ENCODE measurements around the gene PRSS3.
"Not testable (repeated sequence)": the region's sequence is repeated elsewhere in the genome, so short reads cannot be mapped to it uniquely, and the experiment has no call there.

PRSS3 gene
- 0 to 0.46 (median 0.14) reads per million in 18 experiments for total RNA-seq

DNA sequence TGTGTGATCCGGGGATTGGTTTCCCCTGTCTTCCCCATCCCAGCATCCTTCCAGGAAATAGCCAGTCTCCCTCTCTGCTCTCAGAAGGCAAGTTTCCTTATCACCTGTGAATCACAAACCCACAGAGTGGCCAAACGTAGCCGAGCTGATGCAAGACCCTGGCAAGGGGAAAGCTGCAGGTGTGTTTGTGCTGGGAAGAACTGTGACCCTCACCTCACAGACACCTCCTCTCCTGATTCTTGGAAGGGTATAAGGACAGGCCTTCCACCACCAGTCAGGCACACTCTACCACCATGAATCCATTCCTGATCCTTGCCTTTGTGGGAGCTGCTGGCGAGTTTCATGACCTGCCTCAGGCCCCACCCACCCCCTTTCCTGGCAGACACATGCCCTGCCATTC lies at the start of gene PRSS3:
PRSS3 (plus strand) TSS at position 281 of the 400 bp plus-strand sequence; CDS start at position 294, 13 bp downstream.
- no peak for DNase-seq

DNA sequence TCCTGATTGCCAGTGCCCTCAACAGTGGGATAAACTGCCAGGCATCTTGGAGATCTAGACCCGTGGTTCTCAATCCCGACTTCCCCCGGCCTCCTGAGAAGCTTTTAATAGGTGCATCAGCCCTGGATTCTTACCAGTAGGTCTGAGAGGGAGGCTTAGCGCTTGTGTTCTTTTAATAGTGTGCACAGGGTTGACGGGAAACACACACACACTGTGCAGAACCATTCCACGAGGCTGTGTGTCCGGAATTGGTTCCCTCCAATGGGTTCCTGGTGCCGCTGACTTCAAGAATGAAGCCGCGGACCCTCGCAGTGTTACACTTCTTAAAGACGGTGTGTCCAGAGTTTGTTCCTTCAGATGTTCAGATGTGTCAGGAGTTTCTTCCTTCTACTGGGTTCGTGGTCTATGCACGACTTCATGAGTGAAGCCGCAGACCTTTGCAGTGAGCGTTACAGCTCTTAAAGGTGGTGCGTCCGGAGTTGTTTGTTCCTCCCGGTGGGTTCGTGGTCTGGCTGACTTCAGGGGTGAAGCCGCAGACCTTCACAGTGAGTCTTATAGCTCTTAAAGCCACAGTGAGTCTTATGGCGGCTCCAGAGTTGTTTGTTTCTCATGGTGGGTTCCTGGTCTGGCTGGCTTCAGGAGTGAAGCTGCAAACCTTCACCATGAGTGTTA lies 46.6 kb upstream of the PRSS3 start:
- DNase-seq = no peak

DNA sequence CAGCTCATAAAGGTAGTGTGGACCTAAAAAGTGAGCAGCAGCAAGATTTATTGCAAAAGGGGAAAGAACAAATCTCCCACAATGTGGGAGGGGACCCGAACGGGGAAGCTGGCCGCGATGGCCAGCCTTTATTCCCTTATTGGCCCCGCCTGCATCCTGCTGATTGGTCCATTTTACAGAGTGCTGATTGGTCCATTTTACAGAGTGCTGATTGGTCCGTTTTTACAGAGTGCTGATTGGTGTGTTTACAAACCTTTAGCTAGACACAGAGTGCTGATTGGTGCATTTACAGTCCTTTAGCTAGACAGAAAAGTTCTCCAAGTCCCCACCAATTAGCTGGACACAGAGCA lies 46.1 kb upstream of the PRSS3 start:
- DNase-seq = peak; percentile 43 to 72

DNA sequence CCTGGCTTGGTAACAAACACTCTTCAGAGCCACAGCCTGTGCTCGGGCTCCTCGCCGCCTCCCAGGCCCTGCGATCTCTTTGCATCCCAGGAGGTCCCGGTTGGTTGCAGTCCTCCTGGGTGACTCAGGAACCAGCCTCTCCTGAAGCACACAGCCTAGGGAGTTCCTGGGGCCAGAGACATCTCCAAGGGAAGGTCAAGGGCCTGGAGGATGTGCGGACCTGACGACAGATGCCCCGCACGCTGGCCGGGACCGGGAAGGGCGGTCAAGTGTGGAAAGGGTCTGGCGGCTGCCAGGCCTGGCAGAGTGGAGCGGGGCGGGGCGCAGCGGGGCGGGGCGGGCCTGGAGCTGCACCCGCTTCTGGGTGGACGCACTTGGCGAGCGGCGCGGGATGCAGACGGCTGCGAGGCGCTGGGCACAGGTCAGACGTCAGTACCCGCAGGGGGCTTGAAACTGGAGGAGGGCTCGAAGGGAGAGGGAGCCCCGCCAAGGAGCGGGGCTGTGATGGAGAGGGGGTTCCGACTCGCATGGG lies 45.0 kb upstream of the PRSS3 start:
- DNase-seq = no peak

DNA sequence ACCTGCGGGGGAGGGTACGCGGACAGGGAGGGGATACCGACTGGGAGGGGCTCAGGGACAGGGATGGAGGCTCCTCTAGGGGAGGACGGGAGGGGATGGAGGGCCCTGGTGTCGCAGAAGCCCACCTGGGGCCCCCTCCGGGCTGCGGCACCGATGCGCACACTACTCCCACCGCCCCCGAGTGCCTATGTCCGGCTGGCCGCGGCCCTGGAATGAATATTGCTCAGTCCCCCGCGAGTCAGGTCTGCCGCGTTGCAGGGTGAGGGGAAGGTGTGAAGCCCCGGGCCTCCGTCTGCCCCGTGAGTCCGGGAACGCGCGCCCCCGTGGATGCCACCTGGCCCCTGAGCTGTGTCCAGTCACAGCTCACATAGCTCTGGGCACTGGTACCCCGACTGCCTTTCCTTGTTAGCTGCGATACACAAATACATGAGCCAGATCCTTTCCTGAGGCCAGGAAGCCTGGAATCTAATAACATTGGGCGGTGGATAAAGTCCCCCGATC lies 44.5 kb upstream of the PRSS3 start:
- DNase-seq = no peak

DNA sequence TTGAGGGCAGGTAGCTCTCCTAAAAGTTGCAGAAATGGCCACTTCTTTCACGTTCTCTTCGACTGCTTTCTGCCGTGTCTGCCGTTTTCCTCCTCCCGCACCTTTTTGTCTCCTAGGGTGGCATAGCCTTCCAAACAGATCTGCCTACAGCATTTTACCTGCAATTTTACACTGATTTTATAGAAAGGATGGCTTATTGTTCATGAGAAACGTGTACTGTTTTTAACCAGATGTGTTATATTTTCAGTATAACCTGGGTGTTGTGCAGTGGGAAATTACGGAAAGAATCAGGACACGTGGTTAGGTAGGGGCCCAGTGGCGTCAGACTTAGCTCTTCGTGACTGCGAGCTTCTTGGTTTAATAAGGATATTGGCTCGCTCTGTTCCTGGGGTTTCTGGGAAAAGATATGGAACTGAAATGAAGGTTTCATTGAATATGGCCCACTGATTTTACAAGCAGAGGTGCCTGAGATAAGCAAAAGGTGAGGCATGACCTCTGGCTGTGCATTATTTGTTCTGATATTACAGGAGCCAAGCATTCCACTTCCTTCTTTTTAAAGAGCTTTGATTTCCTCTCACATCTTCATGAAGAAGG lies 43.7 kb upstream of the PRSS3 start:
- no peak for DNase-seq

DNA sequence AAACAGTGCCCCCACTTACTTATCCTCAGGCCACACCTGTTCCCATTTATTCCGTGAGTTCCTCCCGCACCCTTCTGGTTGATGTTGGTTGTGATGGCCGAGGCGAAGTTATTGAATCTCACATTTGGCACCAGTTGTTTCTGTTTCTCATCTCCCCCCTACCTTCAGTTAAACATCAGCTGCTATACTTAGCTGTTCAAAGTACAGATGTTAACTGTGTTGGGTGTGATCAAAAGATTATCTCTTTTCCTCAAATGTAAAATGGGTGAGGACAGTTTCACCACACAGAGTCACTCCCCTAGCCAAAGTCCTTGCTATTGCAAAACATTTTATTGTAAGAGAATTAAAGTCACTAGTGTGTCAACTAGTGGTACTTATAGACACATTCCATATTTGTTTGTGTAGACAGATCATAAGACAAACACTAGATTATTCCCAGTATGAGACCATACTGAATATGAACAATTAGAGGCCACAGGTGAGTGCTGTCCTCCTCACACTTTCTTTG lies 43.2 kb upstream of the PRSS3 start:
- no peak for DNase-seq

DNA sequence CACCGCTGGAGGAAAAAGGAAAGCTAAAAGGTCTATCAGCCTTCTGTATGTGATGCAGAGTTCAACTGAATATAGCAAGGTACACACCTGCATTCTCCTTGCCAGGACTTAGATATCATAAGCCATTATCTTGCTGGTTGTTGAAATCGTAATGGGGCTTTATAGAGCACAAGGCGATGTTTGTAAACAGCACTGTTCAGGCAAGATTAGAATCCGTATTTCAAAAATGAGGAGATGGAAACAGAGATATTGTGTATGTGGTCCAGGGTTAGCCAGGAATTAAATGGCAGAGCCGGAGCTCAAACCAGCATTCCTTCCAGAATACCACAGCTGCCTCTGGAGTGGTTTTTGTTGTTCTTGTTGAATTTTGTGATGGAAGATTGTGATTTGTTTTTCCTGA lies 42.6 kb upstream of the PRSS3 start:
- DNase-seq = not testable (repeated sequence)

DNA sequence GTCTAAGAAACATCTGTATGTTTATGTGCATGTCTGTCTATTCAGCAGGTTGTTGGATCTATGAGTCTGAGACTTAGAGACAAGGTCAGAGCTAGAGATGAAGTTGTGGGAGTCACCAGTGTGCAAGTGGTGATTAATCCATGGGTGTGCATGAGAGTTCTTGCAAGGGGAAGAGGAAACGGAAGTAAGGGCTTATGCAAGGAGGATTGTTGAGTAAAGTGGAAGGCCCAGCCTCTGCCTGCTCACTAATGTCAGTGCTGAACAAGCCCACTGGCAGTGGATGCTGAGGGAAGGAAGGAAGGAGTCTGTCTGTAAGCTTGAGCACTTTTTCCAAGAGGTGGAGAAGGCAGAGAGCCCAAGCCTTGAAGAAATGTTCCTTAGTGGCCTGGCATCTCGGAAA lies 35.7 kb upstream of the PRSS3 start:
- DNase-seq = peak; percentile 93

DNA sequence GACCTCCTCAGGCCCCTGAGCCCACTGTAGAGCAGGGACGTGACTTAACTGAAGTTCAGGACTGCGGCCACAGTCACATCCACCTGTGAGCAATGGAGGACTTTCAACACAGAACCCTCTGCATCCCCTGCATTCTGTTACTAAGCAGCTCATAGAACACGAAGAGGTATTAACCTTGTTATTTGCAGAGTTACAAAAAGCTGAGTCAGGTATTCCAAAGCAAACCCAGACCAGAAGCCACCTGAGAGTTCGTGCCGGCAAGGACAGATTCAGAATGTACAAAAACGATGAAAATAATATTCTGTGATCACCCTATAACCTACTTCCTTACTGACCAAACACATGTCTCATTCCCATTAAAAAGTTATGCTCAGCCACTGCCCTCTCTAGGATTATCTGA lies 33.0 kb upstream of the PRSS3 start:
- DNase-seq = no peak

DNA sequence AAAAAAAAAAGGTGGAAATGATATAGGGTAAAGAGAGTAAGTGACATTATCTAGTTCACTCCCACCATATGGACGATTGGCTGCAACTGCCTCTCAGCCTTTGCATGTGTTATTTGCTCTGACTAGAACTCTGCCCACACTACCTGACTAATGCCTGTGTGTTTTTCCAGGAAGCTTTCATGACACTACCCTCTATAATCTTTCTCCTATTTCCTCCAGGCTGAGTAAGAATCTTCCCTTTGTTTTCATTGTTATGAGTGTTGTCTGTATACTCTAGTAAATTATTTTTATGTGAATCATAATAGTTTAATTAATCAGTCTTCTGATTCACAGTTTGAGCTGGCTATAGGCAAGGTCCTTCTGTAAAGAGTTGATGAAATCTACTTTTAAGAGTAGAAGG lies 31.7 kb upstream of the PRSS3 start:
- DNase-seq = peak in 1 of 2 donors; percentile 28

DNA sequence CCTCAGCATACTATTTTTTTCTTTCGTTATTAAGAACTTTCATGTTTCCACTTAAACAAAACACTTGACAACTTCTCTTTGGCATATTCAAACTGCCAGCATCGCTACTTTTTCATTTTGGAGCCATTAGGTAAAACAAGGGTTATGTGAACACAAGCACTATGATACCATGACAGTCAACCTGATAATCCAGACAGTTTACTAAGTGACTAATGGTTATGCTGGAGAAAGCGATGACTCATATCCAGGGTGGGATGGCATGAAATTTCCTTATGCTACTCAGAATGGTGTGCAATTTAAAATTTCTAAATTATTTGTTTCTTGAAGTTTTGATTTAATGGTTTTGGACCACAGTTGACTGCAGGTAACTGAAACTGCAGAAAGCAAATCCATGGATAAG lies 29.9 kb upstream of the PRSS3 start:
- peak in 1 of 2 donors; percentile 21 for DNase-seq

DNA sequence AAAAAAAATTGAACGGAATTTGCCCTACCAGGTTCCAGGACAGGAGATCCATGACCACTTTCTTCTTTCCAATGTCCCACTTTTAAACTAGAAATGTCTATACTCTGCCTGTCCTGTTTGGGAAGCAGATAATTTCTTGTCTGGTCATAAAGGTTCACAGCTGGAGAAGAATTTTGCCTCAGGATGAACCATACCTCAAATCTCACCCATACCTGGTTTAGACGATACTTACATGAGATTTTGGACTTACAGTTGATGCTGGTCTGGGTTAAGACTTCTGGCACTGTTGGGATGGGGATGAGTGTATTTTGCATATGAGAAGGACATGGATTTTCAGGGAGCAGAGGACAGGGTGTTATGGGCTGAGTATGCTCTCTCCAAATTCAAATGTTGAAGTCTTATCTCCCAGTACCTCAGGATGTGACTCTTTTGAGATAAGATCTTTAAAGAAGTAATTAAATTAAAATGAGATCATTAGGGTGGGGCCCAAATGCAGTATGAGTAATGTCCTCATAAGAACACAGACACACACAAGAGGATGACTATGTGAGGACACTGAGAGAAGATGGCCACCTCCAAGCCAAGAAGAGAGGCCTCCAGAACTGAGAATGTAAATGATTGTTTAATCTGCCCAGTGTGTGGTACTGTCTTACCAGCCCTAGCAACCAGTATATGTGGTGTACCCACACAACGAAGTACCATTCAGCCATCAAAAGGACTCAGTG lies 25.0 kb upstream of the PRSS3 start:
- not testable (repeated sequence) for DNase-seq

DNA sequence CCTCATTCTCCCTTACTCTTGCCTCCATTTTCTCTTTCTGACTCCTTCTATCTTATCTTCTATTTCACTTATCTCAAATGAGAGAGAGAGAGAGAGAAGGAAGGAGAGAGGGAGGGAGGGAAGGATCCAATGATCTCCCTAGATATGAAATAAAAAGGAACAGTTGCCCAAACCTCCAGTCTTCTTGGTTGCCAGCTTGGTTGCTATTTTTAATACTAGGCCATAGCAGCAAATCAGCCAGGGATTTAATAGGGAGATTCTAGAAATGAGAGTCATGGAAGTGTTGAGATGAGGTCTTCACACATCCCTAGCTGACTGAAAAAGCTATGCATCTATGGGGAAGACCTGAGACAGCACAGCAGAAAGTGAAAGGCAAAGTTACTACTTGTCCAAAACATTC lies 22.2 kb upstream of the PRSS3 start:
- not testable (repeated sequence) for DNase-seq

DNA sequence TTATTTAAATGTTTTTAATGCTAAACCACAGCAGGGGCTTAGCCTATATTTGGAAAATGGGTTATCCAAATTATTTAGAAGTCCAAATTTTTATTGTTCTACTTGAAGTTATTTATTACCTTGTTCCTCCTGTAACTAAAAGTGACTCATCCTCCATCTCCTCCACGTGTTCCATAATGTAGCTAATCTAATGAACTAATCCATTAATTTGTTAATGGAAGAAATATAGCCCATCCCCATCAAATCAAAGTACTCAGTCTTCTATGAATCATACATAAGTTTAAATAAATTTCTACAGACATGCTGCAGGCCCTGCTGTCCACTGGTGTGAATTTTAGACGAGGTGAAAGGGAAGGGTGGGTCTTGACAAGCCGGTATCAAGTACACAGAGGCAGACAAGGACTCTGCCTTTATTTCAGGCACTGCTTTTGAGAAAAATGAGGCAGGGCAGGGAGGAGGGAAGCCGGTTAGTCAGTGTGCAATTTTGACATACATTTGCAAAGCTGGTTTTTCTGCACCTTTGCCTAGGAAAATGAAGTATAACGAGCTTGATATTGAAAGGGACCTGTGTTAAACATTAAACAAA lies 21.2 kb upstream of the PRSS3 start:
- not testable (repeated sequence) for DNase-seq

DNA sequence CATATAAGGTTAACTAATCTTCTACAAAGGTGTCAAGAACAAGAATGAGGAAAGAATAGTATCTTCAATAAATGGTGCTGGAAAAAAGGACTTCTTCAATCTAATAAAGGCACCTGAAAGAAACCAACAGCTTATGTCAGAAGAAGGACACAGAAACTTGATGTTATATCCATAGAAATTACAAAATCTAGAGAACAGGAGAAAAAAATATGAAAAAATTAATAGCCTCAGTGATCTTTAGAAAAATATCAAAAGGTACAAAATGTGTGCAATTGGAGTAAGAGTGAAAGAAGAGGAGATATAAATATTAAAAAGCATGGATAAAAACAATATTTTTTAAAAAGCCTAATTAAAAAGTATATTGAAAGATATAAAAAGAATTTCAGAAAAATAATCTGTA lies 18.8 kb upstream of the PRSS3 start:
- DNase-seq = no peak

DNA sequence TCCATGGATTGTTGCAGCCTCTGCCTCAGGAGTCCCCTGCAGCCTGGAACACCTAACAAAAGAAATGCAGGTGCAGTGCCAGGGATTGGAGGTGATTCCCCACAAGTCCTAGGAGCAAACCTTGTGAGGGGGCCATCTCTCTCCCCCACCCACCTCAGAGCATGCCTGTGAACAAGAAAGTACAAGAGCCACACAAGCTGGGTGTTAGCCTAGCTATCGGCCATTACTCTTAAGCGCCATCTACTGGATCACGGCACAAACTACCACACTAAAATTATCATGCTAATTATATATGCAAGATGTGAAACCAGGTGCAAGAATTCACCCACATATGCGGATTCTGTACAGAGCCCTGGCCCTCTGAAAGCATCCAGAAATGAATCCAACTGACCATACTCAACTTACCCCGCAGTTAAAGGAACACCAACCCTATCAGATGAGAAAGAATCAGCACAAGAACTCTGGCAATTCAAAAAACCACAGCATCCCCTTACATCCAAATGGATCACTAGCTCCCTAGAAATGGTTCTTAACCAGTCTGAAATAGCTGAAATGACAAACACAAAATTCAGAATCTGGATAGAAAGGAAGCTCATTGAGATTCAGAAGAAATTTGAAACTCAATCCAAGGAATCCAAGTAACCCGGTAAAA lies 16.5 kb upstream of the PRSS3 start:
- peak; percentile 64 to 77 for DNase-seq

DNA sequence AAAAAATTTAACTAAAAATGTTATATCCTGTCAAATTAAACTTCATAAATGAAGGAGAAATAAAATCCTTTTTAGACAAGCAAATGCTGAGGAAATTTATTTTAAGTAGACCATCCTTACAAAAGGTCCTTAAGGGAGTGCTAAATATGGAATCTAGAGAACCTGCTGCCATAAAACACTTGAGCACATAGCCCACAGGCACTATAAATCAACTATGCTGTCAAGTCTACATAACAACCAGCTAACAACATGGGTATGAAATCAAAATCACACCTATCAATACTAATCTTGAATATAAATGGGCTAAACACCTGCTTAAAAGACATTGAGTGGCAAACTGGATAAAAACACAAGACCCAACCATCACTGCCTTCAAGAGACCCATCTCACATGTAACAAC lies 15.1 kb upstream of the PRSS3 start:
- no peak for DNase-seq

DNA sequence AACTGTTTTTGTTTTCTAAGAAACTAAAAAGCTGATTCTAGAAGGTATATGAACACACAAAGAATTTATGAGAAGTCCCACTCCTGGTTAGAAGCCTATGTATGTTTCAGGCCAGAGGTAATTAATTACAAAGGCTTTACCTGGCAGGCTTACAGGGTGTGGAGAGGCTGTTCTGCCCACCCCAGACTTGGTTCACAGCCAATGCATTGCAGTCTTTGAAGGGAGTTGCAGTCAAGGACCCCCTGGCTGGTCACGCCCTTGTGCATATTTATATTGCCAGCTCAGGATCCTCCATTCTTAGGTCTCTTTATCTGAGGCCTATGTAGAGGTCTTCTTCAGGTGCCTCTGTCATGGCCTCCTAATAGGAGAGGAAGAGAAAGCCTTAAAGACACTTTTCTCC lies 13.6 kb upstream of the PRSS3 start:
- no peak for DNase-seq

DNA sequence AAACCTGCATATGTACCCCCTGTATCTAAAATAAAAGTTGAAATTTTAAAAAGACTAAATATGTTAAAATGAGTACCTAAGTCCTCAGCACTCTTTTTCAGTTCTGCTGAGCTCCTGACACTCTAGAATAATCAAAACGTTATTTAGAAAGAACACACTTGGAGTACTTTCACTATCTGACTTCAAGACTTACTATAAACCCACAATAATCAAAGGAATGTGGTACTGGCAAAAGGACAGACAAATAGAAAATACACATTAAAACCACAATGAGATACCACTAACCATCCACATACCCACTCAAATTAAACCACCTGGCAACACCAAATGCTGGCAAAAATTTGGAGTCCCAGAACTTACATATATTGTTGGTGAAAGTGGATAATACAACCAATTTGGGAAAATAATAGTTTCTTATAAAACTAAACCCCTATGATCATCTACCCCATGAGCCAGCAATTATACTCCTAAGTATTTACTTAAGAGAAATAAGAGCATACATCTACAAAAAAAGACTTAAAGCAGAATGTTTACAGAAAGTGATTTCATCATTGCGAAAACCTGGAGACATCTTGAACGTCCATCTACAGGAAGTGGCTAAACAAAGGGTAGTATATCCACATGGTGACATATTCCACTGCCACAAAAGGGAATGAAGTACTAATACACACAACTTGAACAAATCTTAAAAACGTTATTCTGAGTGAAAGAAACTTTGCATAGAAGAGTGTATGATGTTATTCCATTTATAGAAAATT lies 12.8 kb upstream of the PRSS3 start:
- DNase-seq = peak; percentile 3 to 35

DNA sequence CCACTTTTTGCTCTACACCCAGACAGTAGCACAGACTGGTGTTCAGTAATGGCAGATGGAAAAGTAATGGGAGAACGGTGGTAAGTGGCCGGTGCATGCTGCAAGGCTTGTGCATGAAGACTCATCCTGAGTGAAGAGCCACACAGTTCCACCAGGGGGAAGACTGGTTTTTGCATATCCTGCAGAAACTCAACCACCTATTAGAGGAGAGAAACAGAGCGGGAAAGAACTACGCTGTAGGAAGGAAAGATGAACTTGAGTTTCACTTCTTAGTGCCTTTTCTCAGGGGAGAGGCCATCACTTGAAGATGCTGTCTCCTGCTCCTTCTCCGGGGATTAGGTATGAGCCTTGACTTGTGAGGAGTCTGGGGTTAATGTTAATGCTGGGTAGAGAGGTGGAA lies 9.4 kb upstream of the PRSS3 start:
- no peak for DNase-seq

DNA sequence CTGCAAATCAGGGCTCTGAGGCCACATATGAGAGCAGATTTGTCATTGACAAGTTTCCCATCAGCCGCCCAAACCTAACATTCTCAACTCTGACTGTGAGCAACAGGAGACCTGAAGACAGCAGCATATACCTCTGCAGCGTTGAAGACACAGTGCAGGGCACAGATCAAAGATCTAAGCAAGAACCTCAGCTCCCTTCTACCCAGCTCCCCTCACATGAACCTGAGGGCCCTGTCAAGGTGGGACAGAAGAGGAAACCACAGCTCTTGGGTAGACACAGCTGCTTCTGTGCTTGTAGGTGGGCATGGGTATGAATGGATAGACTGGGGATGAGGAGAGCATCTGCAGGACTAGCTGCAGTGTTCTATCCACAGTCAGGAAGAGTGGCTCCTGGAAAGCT lies 8.7 kb upstream of the PRSS3 start:
- DNase-seq = no peak
